HG03159 (cell line): Measurements from ENCODE around the gene TULP1.
A peak's percentile ranks its signal among the peaks of the same experiment; 100 is the strongest.

Source experiments
- ATAC-seq: cut with Tn5 transposase; IDR thresholded peaks from one replicate; pipeline ENCODE4 v1.9.1; 2021; ENCODE audit warnings: mild to moderate bottlenecking, moderate library complexity; ENCODE audit not compliant: unreplicated experiment

TULP1 gene

DNA sequence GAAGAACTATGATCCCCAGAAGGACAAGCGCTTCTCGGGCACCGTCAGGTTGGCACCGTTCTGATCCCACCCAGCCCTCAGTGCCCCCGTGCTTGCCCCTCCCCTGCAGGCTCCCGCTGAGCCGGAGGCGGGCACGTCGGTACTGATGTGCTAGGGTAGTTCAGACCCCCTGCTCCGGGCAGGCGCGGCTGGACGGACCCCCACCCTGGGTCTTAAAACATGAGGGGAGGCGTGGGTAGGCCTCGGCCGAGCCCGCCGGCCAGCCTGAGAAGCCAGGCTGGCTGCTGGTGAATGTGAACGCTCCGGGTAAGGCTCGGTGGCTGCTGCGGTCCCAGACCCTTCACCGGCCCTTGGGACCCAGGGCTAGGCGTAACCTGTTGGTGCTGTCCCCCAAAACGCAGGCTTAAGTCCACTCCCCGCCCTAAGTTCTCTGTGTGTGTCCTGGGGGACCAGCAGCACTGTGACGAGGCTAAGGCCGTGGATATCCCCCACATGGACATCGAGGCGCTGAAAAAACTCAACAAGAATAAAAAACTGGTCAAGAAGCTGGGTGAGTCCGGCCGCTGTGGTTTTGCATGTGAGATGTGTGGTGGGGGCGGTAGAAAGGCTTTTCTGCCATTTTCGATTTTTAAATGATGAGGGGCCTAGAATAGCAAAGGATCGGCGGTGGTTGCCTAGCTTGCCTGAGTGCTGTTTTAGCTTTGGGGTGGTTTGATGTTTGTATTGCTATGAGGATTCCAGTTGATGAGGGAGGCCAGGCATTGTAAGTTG, 43.5 kb downstream of the TULP1 start:
- ATAC-seq = no peak

- ATAC-seq = peak; percentile 74
These were observed 44.3 kb downstream of the TULP1 start, which contains the start of gene RPL10A for GRCh38 chr6:35468181-35468979. RPL10A (plus strand) TSS chr6:35468401; CDS start chr6:35468435, 34 bp downstream.

DNA sequence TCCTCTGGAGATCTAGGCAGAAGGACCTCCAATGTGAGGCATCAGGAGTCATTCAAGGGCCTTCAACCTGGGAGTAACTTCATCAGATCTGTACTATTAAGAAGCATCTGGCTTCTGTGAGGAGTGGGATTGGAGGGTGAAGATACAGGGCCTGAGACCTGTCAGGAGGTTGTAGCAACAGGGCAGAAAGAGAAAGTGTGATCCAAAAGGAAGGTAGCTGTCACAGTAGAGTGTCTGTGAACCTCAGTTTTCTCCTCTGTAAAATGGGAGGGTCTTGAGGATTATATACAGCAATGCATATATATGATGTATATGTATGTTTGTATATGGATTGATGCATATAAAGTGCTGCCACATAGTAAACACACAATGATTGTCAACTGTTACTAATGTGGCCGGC, 47.0 kb downstream of the TULP1 start:
- ATAC-seq = no peak

DNA sequence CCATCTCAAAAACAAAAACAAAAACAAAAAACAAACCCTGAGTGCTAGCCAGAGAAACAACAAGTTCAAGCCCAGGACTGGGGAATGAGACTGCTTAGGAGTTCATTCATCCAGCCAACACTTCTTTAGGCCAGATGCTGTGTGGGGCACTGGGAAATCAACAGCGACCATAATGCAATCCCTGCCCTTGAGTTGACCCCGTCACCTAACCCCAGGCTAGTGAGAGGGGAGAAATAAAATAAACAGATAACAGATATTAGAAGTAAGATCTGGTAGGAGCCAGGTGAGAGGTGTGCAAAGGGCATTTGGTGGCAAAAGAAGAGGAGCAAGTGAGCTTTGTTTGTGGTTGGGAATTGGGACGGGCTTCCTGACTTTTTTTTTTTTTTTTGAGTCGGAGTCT, 49.4 kb downstream of the TULP1 start:
- no peak for ATAC-seq

DNA sequence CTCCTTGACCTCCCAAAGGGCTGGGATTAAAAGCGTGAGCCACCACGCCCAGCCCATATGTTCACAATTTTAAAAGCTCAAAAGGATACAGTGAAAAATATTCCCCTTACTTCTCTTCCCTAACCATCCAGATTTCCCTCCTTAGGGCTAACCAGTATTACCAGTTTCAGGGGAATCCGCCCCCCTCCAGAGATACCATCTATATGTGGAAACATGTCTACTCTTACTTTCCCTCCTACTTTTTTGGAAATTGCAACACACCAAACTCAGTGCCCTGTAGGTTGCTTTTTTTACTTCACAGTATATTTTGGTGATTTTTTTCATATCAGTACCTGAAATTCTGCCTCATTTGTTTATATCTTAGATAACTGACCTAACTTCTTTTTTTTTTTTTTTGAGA, 51.4 kb downstream of the TULP1 start:
- ATAC-seq = no peak

DNA sequence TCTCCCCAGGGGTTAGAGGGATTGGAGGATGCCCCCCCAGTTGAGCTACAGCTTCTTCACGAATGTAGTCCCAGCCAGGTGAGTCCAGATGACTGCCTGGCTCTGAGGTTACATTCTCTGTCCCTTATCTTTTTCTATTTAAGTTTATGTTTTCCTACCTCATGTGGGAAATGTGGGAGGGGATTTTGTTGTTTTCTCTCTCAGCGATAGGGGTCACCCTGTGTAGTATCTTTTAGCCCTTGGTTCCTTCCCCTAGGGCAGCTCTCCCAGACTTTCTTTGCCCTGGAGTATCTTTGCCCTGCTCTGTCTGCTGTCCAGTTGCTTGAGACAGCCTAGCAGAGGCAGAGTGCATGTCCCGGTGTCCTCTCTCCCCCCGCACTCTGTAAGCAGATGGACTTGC, 54.8 kb downstream of the TULP1 start:
- ATAC-seq = no peak

DNA sequence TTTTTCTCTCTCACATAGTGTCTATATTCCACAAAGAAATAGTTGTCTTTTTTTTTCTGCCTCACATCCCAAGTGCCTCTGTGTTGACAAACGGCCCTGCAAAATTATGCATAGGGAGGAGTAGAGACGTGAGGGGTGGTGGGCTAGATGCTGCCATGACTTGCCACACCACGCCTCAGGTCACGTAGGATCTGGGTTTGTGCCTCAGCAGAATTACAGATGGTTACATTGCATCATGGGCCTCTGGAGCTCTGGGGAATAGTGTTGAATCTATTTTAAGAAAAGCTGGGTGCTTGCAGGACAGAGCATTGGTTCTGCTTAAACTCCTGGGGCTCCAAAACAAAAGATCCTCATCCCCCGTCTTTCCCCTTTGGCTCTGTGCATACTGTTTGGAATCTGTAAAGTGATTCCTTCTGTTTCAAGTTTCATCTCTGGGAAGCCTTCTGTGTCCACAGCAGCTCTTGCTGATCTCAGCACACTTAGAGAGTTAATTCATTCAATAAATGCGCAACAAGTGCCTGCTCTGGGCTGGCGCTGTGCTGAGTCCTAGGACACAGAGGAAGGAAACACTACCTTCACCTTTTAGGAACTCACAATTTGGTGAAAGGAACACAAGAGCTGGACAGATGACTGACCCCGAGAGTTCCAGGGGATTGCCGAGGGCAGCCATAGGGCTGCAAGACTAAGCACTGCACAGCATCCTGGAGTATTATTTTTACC, 58.1 kb downstream of the TULP1 start:
- no peak for ATAC-seq

DNA sequence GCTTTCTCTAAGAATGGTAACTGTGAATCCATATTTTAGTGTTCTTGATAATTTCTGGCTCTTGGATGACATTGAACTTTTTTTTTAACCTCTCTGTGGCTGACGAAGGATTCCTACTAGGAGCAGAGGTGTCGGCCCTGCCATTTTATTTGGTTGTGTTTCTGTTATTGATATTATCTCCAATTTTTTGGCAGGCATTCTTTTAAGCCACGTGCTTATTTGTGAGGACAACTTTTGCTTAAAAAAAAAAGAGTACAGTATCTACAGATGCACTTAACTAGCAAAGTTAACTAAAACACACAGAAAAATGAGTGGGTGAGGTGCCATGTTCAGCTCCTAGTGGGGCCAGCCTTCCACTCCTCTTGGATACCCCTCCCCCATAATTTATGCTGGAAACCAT, 59.5 kb downstream of the TULP1 start:
- ATAC-seq = no peak

DNA sequence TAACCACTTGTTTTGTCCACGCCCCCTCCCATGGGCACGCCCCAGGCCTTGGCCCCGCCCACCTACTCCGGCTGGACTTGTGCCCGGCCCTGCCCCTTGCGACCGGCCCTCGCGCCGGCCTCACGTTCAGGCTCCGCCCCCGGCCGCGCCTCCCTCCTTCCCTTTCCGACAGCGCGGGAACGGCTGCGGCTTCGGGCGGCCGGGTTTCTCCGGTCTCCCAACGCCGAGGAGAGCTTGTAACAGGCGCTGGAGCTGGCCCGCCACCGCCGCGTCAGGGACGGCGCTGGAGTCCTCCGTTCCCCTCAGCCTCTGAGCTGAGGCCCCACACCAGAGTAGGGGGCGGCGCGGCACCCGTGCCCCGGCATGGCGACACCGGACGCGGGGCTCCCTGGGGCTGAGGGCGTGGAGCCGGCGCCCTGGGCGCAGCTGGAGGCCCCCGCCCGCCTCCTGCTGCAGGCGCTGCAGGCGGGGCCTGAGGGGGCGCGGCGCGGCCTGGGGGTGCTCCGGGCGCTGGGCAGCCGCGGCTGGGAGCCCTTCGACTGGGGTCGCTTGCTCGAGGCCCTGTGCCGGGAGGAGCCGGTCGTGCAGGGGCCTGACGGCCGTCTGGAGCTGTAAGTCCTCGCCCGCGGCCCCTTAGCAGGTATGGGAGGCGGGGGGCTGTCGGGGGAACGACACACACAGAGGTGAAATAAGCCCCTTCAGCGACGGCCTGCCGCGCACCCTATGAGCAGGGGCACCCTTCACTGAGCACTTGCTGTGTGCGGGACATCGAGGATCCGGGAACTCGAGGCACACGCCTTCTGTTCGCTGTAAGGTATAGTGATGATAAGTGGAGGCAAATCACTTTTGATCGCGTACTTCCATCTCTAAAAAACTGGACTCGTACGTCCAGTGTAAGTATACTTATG, 60.3 kb downstream of the TULP1 start, which contains the start of gene FANCE:
Gene FANCE, plus strand, starts transcription at position 156 of the 908 bp plus-strand sequence. Its CDS starts 208 bp downstream, at position 364.
- ATAC-seq = peak; percentile 78

DNA sequence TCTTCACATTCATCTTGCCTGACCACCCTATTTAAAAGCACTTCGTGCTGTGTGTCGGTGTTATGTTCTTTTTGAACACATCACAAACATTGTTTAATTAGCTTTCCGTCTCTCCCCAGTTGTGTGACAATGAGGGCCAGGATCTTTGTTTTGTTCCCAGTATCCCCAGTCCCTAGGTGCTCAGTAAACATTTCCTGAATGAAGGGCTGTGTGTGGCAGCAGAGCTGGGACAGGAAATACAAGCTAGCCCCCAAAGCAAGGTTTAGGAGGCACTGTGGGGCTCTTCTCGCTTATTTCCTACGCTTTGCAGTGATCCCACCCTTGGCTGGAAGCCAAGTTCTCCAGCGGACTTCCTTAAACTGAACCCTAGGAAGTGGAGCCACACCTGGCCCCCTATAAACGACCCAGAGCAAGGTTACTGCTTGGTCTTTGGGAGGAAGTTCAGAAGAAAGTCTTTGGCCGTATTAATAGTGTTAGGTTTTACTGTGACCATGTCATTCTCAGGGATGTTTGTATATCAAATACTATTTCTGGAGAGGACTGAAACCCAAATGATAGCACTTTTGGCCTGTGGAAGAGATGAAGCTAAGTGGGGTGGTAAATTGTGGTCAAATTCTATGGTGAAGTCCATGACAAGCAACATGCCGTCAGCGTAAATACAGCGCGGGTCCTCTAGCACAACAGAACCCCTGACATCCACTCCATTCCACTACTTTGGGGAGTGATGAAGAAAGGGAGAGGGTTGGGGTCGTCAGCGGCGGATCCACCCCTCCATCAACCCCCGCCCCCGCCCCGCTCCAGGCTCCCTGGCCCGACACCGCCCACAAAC, 61.1 kb downstream of the TULP1 start:
- ATAC-seq = no peak

DNA sequence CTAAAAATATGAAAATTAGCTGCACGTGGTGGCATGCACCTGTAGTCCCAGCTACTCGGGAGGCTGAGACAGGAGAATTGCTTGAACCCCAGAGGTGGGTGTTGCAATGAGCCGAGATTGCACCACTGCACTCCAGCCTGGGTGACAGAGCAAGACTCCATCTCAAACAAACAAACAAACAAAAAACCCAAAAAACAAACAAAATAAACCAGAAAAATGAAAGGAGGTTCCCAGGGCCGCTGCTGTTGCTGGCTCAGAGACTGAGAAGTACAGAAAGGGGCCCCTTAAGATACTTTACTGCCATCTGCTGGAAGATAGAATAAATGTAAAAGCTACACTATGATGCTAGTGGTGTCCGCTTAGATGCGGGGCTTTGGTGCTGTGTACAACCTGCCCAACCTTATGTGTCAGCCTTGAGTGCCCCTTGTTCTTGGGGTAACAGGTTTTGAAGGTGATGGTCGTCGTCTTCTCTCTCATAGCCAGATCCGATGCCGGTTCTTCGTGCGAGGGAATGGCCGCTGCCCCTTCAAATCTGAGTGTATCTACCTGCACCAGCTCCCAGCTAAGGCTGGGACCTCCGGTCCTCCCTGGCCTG, 63.3 kb downstream of the TULP1 start:
- peak; percentile 38 for ATAC-seq

- no peak for ATAC-seq
These were observed 64.5 kb downstream of the TULP1 start for GRCh38 chr6:35448191-35448590.
